H7 (cell line): ENCODE measurements around the gene RAD51B. TPM values are rescaled to one million over a fixed set of nuclear protein-coding genes. Genes with fewer than 3 reads are reported as not detected.

Source experiments
- DNase-seq: peaks from one replicate; pipeline ENCODE4 v3.0.0; 2012
- H3K27me3 ChIP-seq: 2 replicates; pipeline ENCODE4 v1.6.0; 2011; ENCODE audit warnings: mild to moderate bottlenecking, low read length; ENCODE audit not compliant: control insufficient read depth, insufficient read depth
- H3K36me3 ChIP-seq: replicated peaks from 2 replicates; pipeline ENCODE4 v1.5.1; 2011; ENCODE audit warnings: low read length; ENCODE audit not compliant: control insufficient read depth, insufficient read depth
- H3K4me3 ChIP-seq: 2 replicates; pipeline ENCODE4 v1.5.1; 2011; ENCODE audit warnings: low read depth, mild to moderate bottlenecking, control low read depth, low read length, moderate library complexity; ENCODE audit not compliant: insufficient read depth
- total RNA-seq: library from RNA; depleted of rRNA; stranded (reverse); fragments of >200 nt; shearing (Covaris generic); gene quantifications from 2 replicates; pipeline ENCODE4 v1.2.3, GENCODE V29; 2014

The RAD51B gene
- total RNA-seq, 1 experiment from 2014 or later, result 9.6 TPM

DNA sequence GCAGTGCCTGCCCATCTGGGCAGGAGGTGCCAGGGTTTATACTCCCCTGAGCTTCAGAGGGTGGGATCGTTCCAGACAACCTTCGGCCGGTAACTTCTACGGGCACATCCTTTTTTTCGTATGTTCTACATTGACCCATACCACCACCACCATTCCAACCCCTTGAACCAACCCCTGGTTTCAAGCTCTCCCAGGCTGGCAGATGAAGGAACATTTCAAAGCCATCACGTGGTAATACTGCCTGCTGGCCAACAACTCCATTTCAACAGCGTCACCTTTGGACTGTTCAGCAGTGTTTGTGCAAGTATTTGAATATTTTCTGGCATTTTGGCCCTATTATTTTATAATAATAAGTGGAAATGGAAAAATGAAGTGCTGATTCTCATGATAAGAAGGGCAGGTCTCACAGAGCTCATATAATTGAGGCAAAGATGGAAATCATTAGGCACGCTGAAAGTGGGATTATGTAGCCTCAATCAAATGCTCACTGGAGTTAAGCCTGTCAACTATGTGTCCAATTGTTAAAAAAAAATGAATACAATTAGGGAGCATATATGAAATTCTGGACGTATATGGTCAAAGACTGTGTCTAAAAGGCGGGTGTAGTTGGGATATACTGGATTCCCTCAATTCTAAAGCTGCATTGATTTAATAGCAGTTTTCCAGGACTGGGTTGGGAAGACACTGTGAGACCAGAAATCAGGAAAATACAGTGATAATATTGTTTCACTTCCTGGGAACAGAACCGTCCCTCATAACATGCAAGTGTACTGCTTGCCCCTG lies 811.2 kb downstream of the RAD51B start:
- no peak overlapping the region for H3K4me3 ChIP-seq
- no peaks in the 10 kb centered on the region for H3K36me3 ChIP-seq
- H3K27me3 ChIP-seq, result no peaks in the 10 kb centered on the region
- DNase-seq, result no peak

DNA sequence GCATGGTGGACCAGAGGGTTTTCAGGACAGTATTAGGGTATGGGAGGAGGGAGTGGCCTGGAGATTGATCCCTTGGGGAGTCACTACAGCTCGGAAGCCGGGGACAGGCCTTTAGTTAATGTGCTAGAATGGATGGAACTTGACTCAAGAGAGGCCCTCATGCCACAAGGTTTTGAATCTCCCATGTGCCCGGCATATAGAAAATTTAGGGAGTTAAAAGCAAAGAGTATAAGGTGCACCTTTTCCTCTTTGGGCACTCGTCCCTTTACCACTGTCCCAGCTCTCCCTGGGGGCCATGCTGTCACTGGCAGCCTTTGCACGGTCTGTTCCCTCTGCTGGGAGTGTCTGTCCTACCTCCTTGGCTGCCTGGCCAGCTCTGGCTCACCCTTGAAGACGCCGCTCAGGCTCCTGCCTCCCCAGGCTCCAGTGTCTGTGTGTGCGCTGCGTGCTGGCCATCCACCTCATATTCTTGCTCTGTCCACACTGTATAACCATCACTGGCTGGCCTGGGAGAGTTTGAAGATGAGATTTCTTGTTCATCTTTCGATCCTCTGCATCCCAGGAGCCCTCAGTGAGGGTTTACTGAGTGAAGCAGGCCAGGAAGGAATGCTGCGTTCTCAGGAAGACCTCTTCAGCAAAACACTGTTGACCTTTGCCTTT lies 811.9 kb downstream of the RAD51B start:
- Histone ChIP-seq H3K4me3 (no peak overlapping the region), H3K27me3 (no peaks in the 10 kb centered on the region), H3K36me3 (no peaks in the 10 kb centered on the region)
- DNase-seq, result no peak

DNA sequence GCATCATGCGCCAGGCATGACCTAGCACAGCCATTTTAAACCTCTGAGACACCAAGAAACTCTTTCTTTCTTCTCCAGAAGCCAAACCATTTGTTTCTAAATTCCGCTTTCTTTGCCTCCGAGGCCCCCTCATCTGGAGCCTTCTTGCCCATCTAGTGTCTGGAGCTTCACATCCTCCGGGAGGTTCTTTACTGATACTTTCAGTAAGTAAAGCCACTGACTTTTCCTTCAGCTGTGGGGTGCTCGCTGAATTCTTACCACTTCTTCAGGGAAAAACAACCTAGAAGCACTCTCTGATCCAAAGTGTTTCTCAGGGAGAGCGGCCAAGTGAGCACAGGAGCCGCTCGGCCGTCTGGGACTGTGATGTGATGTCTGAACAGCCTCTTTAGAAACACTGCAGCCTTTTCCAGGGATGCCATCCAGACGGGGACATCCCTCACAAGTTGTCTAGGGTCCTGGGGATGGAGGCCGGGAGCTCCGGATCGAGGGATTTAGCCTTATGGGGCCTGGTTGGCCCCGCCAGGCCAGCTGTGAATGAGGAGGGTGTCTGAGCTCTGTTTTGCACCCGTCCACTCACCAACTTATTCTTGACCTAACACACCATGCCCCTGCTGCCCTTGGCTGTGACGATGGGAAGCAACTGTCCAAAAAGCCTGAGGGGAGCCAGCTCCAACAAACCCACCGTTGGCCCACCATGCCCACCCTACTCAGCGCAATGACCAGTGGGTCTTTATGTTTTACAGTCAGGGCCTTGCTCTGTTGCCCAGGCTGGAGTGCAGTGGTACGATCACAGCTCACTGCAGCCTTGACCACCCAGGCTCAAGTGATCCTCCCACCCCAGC lies 812.7 kb downstream of the RAD51B start:
- H3K36me3 ChIP-seq, result no peaks in the 10 kb centered on the region
- no peak overlapping the region for H3K4me3 ChIP-seq
- DNase-seq, result no peak
- no peaks in the 10 kb centered on the region for H3K27me3 ChIP-seq

DNA sequence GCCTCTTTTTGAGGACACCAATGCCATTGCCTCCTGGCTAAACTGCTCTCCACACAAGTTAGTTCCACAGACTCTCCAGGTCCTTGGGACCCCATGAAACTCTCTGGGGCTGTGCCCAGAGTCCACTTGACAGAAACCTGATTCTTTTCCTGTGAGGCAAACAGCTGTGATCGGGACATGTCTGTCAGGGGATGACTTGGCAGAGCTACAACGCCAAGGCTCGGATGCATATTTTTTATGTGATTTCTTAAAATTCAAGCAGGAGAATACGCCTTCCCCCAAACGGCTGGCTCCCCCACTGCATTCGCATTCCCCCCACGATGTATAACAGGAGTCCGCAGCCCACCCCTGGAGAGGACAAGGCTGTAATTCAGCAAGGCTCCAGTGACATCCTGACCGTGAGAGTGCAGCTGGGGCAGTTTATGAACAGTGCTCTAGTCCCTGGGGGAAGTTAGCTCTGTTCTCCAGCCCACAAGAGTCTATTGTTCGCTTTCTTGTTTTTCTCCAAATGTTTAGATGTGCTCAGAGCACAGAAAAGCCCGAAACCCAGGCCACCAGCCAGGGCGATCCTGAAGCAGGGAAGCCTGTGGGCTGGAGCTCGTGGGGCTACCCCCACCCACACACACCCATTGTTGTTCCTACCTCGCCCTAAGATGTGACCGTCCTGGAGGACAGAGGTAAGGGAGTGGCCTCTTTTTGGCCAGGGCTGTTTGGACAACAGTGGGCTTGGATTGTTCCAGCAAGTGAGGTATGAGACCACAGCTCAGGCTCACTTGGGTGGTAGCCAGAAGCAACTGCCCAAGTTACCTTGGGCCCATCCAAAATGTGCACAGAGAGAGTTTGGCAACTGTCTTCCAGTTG lies 813.8 kb downstream of the RAD51B start:
- no peaks in the 10 kb centered on the region for H3K27me3 ChIP-seq
- no peak for DNase-seq
- H3K36me3 ChIP-seq, result no peaks in the 10 kb centered on the region
- no peak overlapping the region for H3K4me3 ChIP-seq

DNA sequence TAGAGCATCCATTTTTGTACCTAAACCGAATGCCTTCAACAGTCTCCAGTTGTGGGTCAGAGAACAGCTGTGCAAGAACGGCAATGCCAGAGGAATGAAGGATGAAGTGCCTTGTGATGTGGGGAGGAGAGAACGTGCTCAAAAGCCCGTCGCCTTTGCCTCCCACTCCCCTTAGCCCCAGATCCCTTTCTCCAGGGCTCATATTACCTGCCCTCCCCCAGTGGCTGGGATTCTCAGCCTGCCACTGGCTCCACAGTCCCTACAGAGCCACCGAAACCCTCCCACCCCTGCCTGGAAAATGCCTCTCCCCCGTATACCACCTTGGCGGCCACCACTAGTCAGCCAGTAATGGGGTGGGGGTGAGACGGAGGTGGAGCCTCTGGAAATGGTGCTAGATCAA lies 814.8 kb downstream of the RAD51B start:
- no peak overlapping the region for H3K4me3 ChIP-seq
- peak; percentile 51 for DNase-seq
- H3K27me3 ChIP-seq, result no peaks in the 10 kb centered on the region
- no peaks in the 10 kb centered on the region for H3K36me3 ChIP-seq

DNA sequence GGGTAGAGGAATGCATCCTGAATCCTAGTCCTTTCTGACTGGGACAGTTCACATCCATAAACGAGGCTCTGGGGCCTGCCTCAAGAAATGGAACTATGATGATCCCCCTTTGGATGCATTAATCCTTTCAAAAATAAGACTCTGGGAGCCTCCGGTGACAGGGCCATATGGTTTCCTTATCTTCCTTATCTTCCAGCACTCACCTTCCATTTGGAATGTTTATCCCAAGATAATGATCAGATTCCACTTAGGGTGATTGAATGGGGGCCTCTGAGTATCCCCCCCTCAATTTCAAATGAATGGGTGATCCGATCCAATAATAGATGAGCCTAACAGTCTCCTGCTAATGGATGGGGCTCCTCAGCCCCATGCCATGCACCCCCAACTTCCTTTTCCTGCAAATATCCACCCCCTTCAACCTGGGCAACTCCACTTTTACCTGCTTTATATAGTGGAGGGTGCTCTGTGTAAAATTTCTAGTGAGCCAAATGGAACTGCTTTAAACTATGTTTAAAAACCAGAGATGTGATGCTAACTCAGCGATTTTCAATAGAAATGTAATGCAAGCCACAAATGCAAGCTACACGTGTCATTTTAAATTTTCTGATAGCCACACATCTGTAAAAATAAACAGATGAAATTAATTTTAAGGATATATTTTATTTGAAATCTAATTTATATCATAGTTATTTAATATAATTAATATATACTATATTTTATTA lies 815.5 kb downstream of the RAD51B start:
- Histone ChIP-seq H3K27me3 (no peaks in the 10 kb centered on the region), H3K36me3 (no peaks in the 10 kb centered on the region), H3K4me3 (no peak overlapping the region)
- DNase-seq, result no peak

DNA sequence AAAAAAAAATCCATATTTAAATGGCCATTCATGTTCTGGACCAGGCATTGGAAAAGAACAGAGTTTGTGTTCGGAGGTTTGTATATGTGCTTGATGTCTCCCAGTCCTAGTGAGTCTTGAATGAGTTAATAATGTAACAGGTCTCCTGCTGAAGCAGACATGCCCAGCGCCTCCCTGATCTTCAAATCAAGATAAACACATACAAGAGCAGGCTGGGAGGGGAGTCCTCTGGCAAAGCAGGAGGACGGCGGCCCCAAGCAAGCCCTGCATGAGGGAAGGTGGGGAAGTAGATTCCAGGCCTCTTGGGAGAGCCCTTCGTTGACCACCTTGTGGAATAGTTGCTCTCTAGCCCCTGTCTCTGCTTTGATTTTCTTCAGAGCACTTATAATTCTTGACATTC lies 817.0 kb downstream of the RAD51B start:
- Histone ChIP-seq H3K36me3 (no peaks in the 10 kb centered on the region), H3K27me3 (no peaks in the 10 kb centered on the region), H3K4me3 (no peak overlapping the region)
- no peak for DNase-seq

DNA sequence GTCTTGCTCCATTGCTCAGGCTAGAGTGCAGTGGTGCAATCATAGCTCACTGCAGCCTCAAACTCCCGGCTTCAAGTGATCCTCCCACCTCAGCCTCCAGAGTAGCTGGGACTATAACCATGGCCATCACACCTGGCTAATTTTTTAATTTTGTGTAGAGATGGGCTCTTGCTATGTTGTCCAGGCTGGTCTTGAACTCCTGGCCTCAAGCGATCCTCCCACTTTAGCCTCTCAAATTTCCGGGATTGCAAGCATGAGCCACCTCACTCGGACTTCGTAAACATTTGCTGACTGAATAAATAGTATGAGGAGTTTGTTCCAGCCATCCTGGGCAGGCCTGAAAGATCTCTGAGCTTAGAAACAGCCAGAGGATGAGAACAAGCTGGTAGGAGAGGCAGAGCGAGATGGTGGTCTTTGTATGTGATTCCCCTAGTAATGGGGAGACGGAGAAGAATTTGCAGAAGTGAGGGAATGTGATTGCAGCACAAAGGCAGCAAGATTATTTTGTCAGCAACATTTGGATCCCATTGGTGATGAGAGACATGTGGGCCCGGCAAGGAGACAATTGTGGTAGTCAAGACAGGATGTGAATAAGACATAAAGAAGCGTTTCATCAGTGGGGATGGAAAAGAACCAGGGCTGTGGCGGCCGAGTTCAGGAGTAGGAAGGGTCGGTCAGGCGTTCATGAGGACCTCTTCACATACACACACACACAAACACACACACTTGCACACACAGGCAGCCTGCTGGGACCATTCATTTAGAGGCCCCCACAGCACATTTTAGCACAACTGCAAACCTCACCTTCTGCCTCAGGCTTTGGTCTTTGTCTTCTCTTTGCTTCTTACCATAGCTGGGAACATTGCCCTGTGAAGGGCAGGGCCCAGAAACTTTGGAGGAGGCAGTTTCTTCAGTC lies 817.8 kb downstream of the RAD51B start:
- DNase-seq, result no peak
- H3K27me3 ChIP-seq, result no peaks in the 10 kb centered on the region
- H3K4me3 ChIP-seq, result no peak overlapping the region
- H3K36me3 ChIP-seq, result no peaks in the 10 kb centered on the region

DNA sequence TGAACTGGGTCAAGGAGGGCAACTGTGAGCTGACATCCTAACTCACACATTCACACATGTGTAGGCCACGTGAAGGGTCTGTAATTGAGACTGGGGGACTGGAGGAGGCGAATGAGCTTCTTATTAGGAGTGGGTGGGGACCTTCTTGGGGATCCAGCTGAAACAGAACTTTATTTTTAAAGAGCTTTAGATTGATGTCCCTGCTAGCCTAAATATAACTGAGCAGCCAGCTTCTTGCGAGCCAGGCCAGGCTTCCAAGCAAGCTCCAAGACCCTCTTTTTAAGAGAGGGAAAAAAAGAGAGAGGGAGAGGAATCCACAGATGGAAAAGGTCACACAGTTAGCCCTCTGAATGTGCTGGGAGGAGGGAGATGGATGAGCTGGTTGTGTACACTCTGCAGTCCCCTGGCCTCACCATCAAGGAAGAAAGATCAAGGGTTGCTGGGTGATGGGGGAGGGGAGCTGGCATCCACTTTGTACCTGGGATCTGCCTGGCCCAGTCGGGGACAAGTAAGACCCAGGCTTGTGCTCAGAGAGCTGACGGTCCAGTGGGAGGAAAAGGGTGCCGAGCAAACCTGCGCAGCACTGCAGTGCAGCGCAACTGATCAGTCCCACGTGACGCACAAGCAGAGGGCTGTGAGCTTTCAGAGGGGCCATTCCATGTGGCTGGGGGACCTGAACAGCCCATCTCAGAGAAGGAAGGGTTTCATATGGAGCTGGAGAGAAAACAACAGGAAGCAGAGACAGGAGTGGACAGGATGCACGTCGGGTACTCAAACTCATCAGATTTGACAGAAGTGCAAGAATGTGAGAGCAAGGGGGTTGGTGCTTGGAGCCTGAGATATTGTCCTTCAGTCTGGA lies 818.8 kb downstream of the RAD51B start:
- no peak for DNase-seq
- Histone ChIP-seq H3K36me3 (no peaks in the 10 kb centered on the region), H3K4me3 (no peak overlapping the region), H3K27me3 (no peaks in the 10 kb centered on the region)

DNA sequence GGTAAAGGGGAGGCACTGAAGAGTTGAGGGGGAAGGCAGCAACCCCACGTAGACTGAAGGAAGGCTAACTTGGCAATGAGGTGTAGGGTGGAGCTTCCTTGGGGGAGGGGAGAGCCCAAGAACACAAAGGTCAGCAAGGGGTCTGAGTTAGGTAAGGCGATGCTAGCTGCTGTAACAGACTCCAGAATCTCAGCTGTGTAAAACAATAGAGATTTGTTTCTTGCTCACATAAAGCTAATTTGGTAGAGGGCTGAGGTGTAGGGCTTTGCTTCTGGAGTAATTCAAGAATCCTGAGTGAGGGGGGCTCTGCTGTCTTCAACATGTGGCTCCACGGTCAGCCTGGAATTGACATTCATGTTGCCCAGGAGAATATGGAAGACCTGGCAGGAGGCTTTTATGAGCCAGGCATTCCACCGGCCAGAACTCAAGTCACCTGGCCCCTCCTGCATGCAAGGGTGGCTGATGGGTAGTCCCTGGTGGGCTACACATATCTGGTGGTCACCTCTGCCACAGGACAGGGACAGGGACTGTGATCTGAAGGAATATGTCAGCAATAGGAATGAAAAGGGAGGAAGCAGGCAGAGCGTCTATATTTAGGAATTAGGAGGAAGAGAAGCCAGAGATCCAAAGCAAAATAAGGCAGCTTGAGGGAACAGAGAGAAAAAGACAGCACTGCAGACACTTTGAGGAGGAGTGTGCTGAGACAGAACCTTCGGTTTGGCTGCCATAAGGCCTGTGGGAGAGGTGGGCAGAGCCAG lies 819.6 kb downstream of the RAD51B start:
- H3K27me3 ChIP-seq, result no peaks in the 10 kb centered on the region
- H3K4me3 ChIP-seq, result no peak overlapping the region
- no peak for DNase-seq
- H3K36me3 ChIP-seq, result no peaks in the 10 kb centered on the region

DNA sequence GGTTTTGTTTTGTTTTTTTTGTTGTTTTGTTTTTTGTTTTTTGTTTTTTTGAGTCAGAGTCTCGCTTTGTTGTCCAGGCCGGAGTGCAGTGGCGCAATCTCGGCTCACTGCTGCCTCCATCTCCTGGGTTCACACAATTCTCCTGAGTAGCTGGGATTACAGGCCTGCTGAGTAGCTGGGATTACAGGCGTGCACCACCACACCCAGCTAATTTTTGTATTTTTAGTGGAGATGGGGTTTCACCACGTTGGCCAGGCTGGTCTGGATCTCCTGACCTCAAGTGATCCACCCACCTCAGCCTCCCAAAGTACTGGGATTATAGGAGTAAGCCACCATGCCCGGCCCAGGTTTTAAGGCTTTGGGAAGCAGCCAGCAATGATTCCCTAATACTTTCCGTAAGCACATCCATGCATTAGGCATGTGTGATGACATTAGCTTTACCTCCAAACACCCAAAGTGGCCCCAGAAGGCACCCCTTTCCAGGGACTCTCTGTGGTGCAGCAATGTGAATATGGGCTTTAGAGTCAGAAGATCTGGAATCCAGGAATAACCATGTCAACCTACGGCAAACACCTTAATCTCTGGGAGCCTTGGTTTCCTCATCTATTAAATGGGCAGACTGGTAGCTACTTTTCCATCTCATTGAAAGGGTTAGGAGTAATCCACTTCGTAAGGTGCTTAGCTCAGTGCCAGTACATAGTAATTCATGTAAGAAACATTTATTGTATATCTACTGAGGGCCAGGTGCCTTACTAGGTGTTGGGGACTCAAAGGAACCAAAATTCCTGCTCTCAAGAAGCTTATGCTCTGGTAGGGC lies 820.4 kb downstream of the RAD51B start:
- no peak overlapping the region for H3K4me3 ChIP-seq
- DNase-seq, result no peak
- H3K36me3 ChIP-seq, result no peaks in the 10 kb centered on the region
- no peaks in the 10 kb centered on the region for H3K27me3 ChIP-seq
